K562 (cell line): ENCODE results near the gene C5AR2. TPM values are rescaled to one million over a fixed set of nuclear protein-coding genes. Genes with fewer than 3 reads are reported as not detected.
A peak's percentile ranks its signal among the peaks of the same experiment; 100 is the strongest.

ENCODE experiments used
- ATAC-seq: fragments of 200-7000 bp; cut with Tn5 transposase; 3 replicates; pipeline ENCODE4 v1.9.1; 2020; ENCODE audit warnings: moderate library complexity
- BruUV-seq: library from RNA; stranded (reverse); fragments of 400-500 nt; replicated peaks from 2 replicates; lab custom pipeline; 2021; lab: Mats Ljungman, UMichigan
- CTCF ChIA-PET: fragments of 300-600 bp; formaldehyde crosslinking; extraction: SDS; loops from one replicate; lab custom pipeline; 2021; ENCODE audit warnings: low intra/inter-chr PET ratio; lab: Yijun Ruan, JAX
- POLR2A ChIA-PET: fragments of 300-600, 350-650 bp; sonication (Branson Sonifier 250); formaldehyde crosslinking; extraction: SDS; loops from one replicate; lab custom pipeline; 2021; ENCODE audit warnings: antibody characterized with exemption, inconsistent platforms; lab: Yijun Ruan, JAX
- DNase-seq, 4 experiments: peaks; one replicate each; pipeline versions ENCODE4 v3.0.0 to v3.0.0-alpha.2; 2011 to 2018; ENCODE audit warnings: low spot score in 3 of 4, mixed read lengths in 3 of 4; ENCODE audit errors: extremely low read depth in 1 of 4
- FAIRE-seq: peaks from 2 replicates; lab custom pipeline; 2011; peaks lifted over from hg19 to GRCh38; lab: Jason Lieb, UNC
- H2AFZ ChIP-seq: 2 replicates; pipeline ENCODE4 v1.6.0; 2011; ENCODE audit warnings: low read depth, low read length, control low read depth, inconsistent platforms
- H3K27ac ChIP-seq: fragments of 200-600 bp; 3 replicates; pipeline ENCODE4 v1.8.0; 2011; ENCODE audit warnings: low read depth, mild to moderate bottlenecking, control low read depth, inconsistent platforms, low read length, moderate library complexity, mixed read lengths; ENCODE audit errors: extremely low read depth
- H3K27me3 ChIP-seq, 2 experiments: fragments of 300-600 bp in 1 of 2; 2 replicates in 1 of 2; 3 replicates in 1 of 2; pipeline versions ENCODE4 v1.6.0 to v1.8.0; 2011; ENCODE audit warnings: inconsistent platforms in 2 of 2, low read length in 2 of 2, mild to moderate bottlenecking in 1 of 2, mixed read lengths in 1 of 2, moderate library complexity in 1 of 2; ENCODE audit not compliant: control insufficient read depth in 2 of 2, insufficient read depth in 2 of 2
- H3K36me3 ChIP-seq: fragments of 300-600 bp; 3 replicates; pipeline ENCODE4 v1.8.0; 2011; ENCODE audit warnings: mild to moderate bottlenecking, low read length, inconsistent platforms; ENCODE audit not compliant: control insufficient read depth, insufficient read depth
- H3K4me1 ChIP-seq, 2 experiments: fragments of 200-600 bp in 1 of 2; replicated peaks in 1 of 2; 2 replicates in 1 of 2; 3 replicates in 1 of 2; pipeline versions ENCODE4 v1.5.1 to v1.8.0; 2011; ENCODE audit warnings: inconsistent platforms in 2 of 2, low read length in 2 of 2, mild to moderate bottlenecking in 1 of 2, mixed read lengths in 1 of 2, moderate library complexity in 1 of 2; ENCODE audit not compliant: control insufficient read depth in 2 of 2, insufficient read depth in 2 of 2
- H3K4me2 ChIP-seq: 2 replicates; pipeline ENCODE4 v1.6.1; 2011; ENCODE audit warnings: low read length, control low read depth, inconsistent platforms, mixed read lengths; ENCODE audit not compliant: insufficient read depth
- H3K4me3 ChIP-seq: fragments of 200-600 bp; sonication (generic), shearing (Covaris generic); 2 replicates; pipeline ENCODE4 v1.5.1; 2016; ENCODE audit warnings: control low read depth, inconsistent platforms
- H3K79me2 ChIP-seq: fragments of 200-600 bp; 3 replicates; pipeline ENCODE4 v1.8.0; 2011; ENCODE audit warnings: low read length, inconsistent platforms; ENCODE audit not compliant: control insufficient read depth, insufficient read depth
- H3K9ac ChIP-seq, 2 experiments: 2 replicates each; pipeline versions ENCODE4 v1.6.0 to v1.6.1; 2011; ENCODE audit warnings: low read depth in 2 of 2, low read length in 2 of 2, control low read depth in 1 of 2, inconsistent platforms in 1 of 2, mild to moderate bottlenecking in 1 of 2, mixed read lengths in 1 of 2; ENCODE audit not compliant: insufficient read depth in 1 of 2
- H3K9me1 ChIP-seq: one replicate; pipeline ENCODE4 v1.6.0; 2011; ENCODE audit warnings: inconsistent platforms, mild to moderate bottlenecking, low read length, moderate library complexity; ENCODE audit not compliant: control insufficient read depth, insufficient read depth
- H3K9me3 ChIP-seq: replicated peaks from 2 replicates; pipeline ENCODE4 v1.5.1; 2011; ENCODE audit warnings: low read depth, low read length, inconsistent platforms; ENCODE audit not compliant: control insufficient read depth, insufficient read depth
- H4K20me1 ChIP-seq: replicated peaks from 2 replicates; pipeline ENCODE4 v1.6.1; 2011; ENCODE audit warnings: low read length, inconsistent platforms, mixed read lengths; ENCODE audit not compliant: control insufficient read depth, insufficient read depth
- ARID4B ChIP-seq: sonication (generic); formaldehyde crosslinking; IDR thresholded peaks from 2 replicates; pipeline ENCODE4 v1.8.0; 2022; ENCODE audit warnings: mild to moderate bottlenecking, missing genetic modification reagents
- CBX8 ChIP-seq: fragments of 200-600 bp; sonication (generic); IDR thresholded peaks from 2 replicates; pipeline ENCODE4 v1.6.1; 2012; ENCODE audit warnings: borderline replicate concordance, mixed run types, low read depth, mild to moderate bottlenecking, moderate library complexity, mixed read lengths, low read length, control low read depth, inconsistent platforms; ENCODE audit not compliant: poor library complexity, severe bottlenecking; ENCODE audit errors: extremely low read depth
- ETS2 ChIP-seq: IDR thresholded peaks from 2 replicates; pipeline ENCODE4 v1.6.1; 2016; ENCODE audit warnings: borderline replicate concordance, missing genetic modification characterization, mild to moderate bottlenecking, moderate library complexity, missing compliant biosample characterization; ENCODE audit not compliant: poor library complexity, severe bottlenecking
- FOXA3 ChIP-seq, 2 experiments: fragments of 450-650 bp in 1 of 2; sonication (generic) in 1 of 2; formaldehyde crosslinking; IDR thresholded peaks in 1 of 2; conservative IDR thresholded peaks in 1 of 2; 2 replicates each; pipeline versions ENCODE4 v1.4.0 to v1.8.0; 2020 to 2022; ENCODE audit warnings: mild to moderate bottlenecking in 2 of 2, missing genetic modification reagents in 1 of 2
- PHF21A ChIP-seq: fragments of 450-650 bp; IDR thresholded peaks from 2 replicates; pipeline ENCODE4 v1.6.1; 2017; ENCODE audit warnings: low read depth, borderline replicate concordance
- RNF2 ChIP-seq: sonication (generic); IDR thresholded peaks from 2 replicates; pipeline ENCODE4 v1.6.1; 2016
- USF1 ChIP-seq: sonication (generic); formaldehyde crosslinking; IDR thresholded peaks from 2 replicates; pipeline ENCODE4 v1.9.0; 2022; ENCODE audit warnings: mild to moderate bottlenecking, missing genetic modification reagents
- WGBS: fragments of 100-300 bp; shearing (Covaris generic); methylation state at CpG from one replicate; pipeline ENCODE4 v1.1.6; 2016; ENCODE audit warnings: low coverage, mixed read lengths; ENCODE audit not compliant: insufficient coverage; ENCODE audit errors: missing lambda C conversion rate; 5-methylcytosine and 5-hydroxymethylcytosine counted together
- in situ Hi-C: fragments of 300-500 bp; cut with MboI; formaldehyde crosslinking; loops from 4 replicates; pipeline ENCODE4 v1.15.0; 2018; ENCODE audit warnings: inconsistent platforms, mixed read lengths
- intact Hi-C: fragments of 100-400 bp; cut with micrococcal nuclease; formaldehyde crosslinking; loops from 2 replicates; pipeline ENCODE4 v1.14.2; 2022
- polyA plus RNA-seq, 8 experiments: library from polyadenylated mRNA; depleted of rRNA in 4 of 8; stranded (reverse) in 5 of 8; unstranded in 3 of 8; fragments of >200 nt; fragmentation: Nextera tagmentation in 2 of 8; fragmentation: Illumina TruSeq in 1 of 8; extraction: Ambion mirVana in 2 of 8; extraction: Trizol in 1 of 8; gene quantifications; 2 replicates each; pipeline versions ENCODE4 v1.2.1 to v1.2.3, GENCODE V29; 2011 to 2014; ENCODE audit warnings: inconsistent platforms in 1 of 8, missing spikeins in 1 of 8
- total RNA-seq, 7 experiments: library from RNA; depleted of rRNA in 6 of 7; stranded (reverse); fragments of >200 nt in 6 of 7; fragmentation: Illumina TruSeq in 2 of 7; extraction: Trizol in 2 of 7; gene quantifications; 2 replicates each; pipeline versions ENCODE4 v1.2.1 to v1.2.3, GENCODE V29; 2011 to 2021; ENCODE audit warnings: low replicate concordance in 1 of 7
- TF ChIP-seq, protein P1 (sequence below): sonication (generic); formaldehyde crosslinking; IDR thresholded peaks from 2 replicates; pipeline ENCODE4 v1.5.0; 2020; ENCODE audit warnings: missing genetic modification reagents
- TF ChIP-seq, protein P2 (sequence below), 2 experiments: fragments of 450-650 bp; conservative IDR thresholded peaks; 2 replicates each; pipeline ENCODE4 v1.6.1; 2017; ENCODE audit warnings: mild to moderate bottlenecking in 2 of 2, moderate library complexity in 2 of 2

The C5AR2 gene
- total and polyA plus RNA-seq, 9 of the 15 experiments (the other 6 are each of a cell fraction or from before 2014, with no cell fraction given) = 0.01 to 1.1 (median 0.13) TPM

- H3K9me1 ChIP-seq = no peaks in the 10 kb centered on the region
- no peak overlapping the region; a peak in 1 of 4 replicates for H3K9ac ChIP-seq
- peaks cover 62% of the 10 kb centered on the region for H3K36me3 ChIP-seq
- peak overlapping the region; percentile 21; the same call in 1 of the 2 replicates for H2AFZ ChIP-seq
- no peaks in the 10 kb centered on the region for H3K27me3 ChIP-seq
- ATAC-seq = no peak
- 27% methylated on average over 2 of the region's 2 CpGs for WGBS
- H3K79me2 ChIP-seq = peaks cover 61% of the 10 kb centered on the region
- in situ Hi-C loops (no loop called here), intact Hi-C loops (no loop called here)
- H3K9me3 ChIP-seq = no peaks in the 10 kb centered on the region
- peak overlapping the region; percentile 67 for H3K27ac ChIP-seq
- ChIA-PET CTCF (no interaction called here), POLR2A (interaction anchor here (0.6 to 1.2 kb wide), 3 partner anchors 17 to 69 kb away, joined by 3 read pairs; no protein-coding TSS in a partner anchor)
- H3K4me3 ChIP-seq = peak overlapping the region; percentile 0; the same call in 1 of the 2 replicates
- no TSS peak for BruUV-seq
- DNase-seq = peak in 1 of 4 experiments; percentile 40
- H4K20me1 ChIP-seq = peaks cover 3% of the 10 kb centered on the region; the same call in 1 of the 2 replicates
- peaks cover 23 to 32% of the 10 kb centered on the region in 2 experiments for H3K4me1 ChIP-seq
- H3K4me2 ChIP-seq = peak overlapping the region; percentile 50; the same call in 1 of the 2 replicates
- FAIRE-seq = peak; percentile 72
- TF ChIP-seq, protein P1, sequence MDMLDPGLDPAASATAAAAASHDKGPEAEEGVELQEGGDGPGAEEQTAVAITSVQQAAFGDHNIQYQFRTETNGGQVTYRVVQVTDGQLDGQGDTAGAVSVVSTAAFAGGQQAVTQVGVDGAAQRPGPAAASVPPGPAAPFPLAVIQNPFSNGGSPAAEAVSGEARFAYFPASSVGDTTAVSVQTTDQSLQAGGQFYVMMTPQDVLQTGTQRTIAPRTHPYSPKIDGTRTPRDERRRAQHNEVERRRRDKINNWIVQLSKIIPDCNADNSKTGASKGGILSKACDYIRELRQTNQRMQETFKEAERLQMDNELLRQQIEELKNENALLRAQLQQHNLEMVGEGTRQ (CRISPR knock-in tag) = peak; percentile 95
- TF ChIP-seq FOXA3 (CRISPR knock-in tag; conservative IDR thresholded peaks at IDR 0.05 in 1 of 2, IDR thresholded peaks at IDR 0.05 in 1 of 2) (no peak), USF1 (CRISPR knock-in tag) (peak; percentile 91), CBX8 (no peak), RNF2 (no peak), PHF21A (no peak), ETS2 (no peak), ARID4B (CRISPR knock-in tag) (no peak)
- TF ChIP-seq, protein P2, sequence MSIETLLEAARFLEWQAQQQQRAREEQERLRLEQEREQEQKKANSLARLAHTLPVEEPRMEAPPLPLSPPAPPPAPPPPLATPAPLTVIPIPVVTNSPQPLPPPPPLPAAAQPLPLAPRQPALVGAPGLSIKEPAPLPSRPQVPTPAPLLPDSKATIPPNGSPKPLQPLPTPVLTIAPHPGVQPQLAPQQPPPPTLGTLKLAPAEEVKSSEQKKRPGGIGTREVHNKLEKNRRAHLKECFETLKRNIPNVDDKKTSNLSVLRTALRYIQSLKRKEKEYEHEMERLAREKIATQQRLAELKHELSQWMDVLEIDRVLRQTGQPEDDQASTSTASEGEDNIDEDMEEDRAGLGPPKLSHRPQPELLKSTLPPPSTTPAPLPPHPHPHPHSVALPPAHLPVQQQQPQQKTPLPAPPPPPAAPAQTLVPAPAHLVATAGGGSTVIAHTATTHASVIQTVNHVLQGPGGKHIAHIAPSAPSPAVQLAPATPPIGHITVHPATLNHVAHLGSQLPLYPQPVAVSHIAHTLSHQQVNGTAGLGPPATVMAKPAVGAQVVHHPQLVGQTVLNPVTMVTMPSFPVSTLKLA (conservative IDR thresholded peaks at IDR 0.05) = 0 out of 4 replicates have a peak, but pooled peaks of 1 of the 2 experiments have one; percentile 17
These were observed 20.1 kb downstream of the C5AR2 start for GRCh38 chr19:47352095-47352494.
